Lower lobe of right lung (tissue), 2 donors: ENCODE measurements around the gene SYNGAP1. TPM values are rescaled to one million over a fixed set of nuclear protein-coding genes. Genes with fewer than 3 reads are reported as not detected.
"Not testable (repeated sequence)": the region's sequence is repeated elsewhere in the genome, so short reads cannot be mapped to it uniquely, and the experiment has no call there.

Experiments used
- ATAC-seq, 2 donors: fragments of 200-7000 bp; cut with Tn5 transposase; one replicate each; pipeline ENCODE4 v1.9.1; 2020 to 2022; ENCODE audit warnings: mild to moderate bottlenecking in 2 of 2, moderate library complexity in 2 of 2
- DNase-seq: peaks from one replicate; pipeline ENCODE4 v3.0.0-alpha.2; 2020
- H3K27ac ChIP-seq: fragments of 200-600 bp; one replicate; pipeline ENCODE4 v1.8.0; 2022
- H3K27me3 ChIP-seq: fragments of 200-600 bp; one replicate; pipeline ENCODE4 v1.8.0; 2022; ENCODE audit warnings: low read depth
- H3K36me3 ChIP-seq: fragments of 200-600 bp; one replicate; pipeline ENCODE4 v1.8.0; 2022; ENCODE audit warnings: mild to moderate bottlenecking
- H3K4me1 ChIP-seq: fragments of 200-600 bp; one replicate; pipeline ENCODE4 v1.8.0; 2022
- H3K4me3 ChIP-seq: fragments of 200-600 bp; one replicate; pipeline ENCODE4 v1.8.0; 2022; ENCODE audit warnings: mild to moderate bottlenecking
- H3K9me3 ChIP-seq: fragments of 200-600 bp; one replicate; pipeline ENCODE4 v1.8.0; 2022
- intact Hi-C: fragments of 100-400 bp; cut with DNase I; formaldehyde crosslinking; loops from one replicate; pipeline ENCODE4 v1.11.0; 2022
- long read RNA-seq: library from polyadenylated mRNA; unstranded; transcript quantifications from one replicate; pipeline ENCODE4 v2.0.0, GENCODE V29; 2021
- total RNA-seq: library from RNA; stranded (reverse); fragmentation: NEBNext Ultra II Directional; extraction: Animal tissue kit (Norgen Biotek cat#: 25700); gene quantifications from one replicate; pipeline ENCODE4 v1.2.1, GENCODE V29; 2021
- TF ChIP-seq, protein P1 (sequence below): fragments of 200-600 bp; IDR thresholded peaks from one replicate; pipeline ENCODE4 v1.8.0; 2022; ENCODE audit warnings: antibody characterized with exemption, mild to moderate bottlenecking
- donor health status: DM: no; HTN: yes; CAD: no; lungs with severe emphysema.

Gene SYNGAP1
- 21.6 TPM for total RNA-seq
- long read RNA-seq, partial matches to known transcripts = 1 of 5 reads
- long read RNA-seq, other reads (novel, unspliced or antisense) = 4 of 5 reads

DNA sequence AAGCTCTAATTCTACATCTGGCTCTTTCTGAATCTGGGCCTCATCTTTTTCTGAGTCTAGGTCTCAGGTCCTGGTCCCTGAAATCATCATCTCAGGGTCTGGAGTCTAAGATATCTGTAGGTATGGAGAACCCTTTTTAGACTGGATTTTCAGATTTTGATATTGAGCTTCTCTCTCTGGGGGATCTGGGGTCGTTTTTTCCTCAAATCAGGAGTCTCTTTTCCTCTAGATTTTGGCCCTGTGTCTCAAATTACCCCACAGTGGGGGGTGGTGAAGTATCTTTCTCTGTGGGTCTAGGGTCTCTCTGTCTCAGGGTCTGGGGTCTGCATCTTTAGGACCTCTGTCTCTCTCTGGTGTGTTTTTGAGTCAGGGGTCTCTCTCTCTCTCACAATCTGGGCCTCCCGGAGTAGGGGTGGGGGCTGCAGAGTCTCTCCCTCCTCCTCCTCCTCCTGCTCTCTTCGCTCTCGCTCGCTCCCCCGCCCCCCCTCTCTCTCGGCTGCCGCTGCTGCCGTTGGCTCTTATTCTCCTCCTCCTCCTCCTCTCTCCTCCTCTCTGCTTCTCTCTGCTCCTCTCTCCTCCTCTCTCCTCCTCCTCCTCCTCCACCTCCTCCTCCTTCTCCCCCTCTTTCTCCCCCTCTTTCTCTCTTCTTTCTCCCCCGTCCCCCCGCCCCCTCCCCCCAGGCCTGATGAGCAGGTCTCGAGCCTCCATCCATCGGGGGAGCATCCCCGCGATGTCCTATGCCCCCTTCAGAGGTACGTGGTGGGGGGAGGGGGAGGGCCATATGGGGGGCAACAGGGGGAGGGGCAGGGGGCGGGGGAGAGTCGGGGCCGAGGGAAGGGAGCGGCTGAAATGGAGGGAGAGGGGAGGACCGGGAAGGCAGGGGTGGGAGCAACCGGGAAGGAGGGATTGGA lies at the start of gene SYNGAP1:
Gene SYNGAP1 (plus strand): TSS at position 486 of the 911 bp plus-strand sequence. CDS start 200 bp downstream, at position 686.
- Histone ChIP-seq H3K27me3 (no peaks in the 10 kb centered on the region), H3K4me3 (peak within 1 kb of the TSS; percentile 85), H3K36me3 (peaks cover 18% of the 10 kb centered on the region), H3K4me1 (peaks cover 46% of the 10 kb centered on the region), H3K9me3 (no peaks in the 10 kb centered on the region), H3K27ac (peak within 1 kb of the TSS; percentile 94)
- TF ChIP-seq, protein P1, sequence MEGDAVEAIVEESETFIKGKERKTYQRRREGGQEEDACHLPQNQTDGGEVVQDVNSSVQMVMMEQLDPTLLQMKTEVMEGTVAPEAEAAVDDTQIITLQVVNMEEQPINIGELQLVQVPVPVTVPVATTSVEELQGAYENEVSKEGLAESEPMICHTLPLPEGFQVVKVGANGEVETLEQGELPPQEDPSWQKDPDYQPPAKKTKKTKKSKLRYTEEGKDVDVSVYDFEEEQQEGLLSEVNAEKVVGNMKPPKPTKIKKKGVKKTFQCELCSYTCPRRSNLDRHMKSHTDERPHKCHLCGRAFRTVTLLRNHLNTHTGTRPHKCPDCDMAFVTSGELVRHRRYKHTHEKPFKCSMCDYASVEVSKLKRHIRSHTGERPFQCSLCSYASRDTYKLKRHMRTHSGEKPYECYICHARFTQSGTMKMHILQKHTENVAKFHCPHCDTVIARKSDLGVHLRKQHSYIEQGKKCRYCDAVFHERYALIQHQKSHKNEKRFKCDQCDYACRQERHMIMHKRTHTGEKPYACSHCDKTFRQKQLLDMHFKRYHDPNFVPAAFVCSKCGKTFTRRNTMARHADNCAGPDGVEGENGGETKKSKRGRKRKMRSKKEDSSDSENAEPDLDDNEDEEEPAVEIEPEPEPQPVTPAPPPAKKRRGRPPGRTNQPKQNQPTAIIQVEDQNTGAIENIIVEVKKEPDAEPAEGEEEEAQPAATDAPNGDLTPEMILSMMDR = no peak
- intact Hi-C loops = no loop called here
- DNase-seq (no peak), ATAC-seq (no peak)

DNA sequence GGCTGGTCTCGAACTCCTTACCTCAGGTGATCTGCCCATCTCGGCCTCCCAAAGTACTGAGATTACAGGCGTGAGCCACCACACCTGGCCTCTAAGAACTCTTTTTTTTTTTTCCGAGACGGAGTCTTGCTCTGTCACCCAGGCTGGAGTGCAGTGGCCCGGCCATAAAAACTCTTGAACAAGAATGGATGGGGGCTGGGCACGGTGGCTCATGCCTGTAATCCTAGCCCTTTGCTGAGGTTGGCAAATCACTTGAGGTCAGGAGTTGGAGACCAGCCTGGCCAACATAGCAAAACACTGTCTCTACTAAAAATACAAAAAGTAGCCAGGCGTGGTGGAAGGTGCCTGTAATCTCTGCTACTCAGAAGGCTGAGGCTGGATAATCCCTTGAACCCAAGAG lies 48.0 kb upstream of the SYNGAP1 start:
- intact Hi-C loops, DNase-seq: not testable (repeated sequence)

DNA sequence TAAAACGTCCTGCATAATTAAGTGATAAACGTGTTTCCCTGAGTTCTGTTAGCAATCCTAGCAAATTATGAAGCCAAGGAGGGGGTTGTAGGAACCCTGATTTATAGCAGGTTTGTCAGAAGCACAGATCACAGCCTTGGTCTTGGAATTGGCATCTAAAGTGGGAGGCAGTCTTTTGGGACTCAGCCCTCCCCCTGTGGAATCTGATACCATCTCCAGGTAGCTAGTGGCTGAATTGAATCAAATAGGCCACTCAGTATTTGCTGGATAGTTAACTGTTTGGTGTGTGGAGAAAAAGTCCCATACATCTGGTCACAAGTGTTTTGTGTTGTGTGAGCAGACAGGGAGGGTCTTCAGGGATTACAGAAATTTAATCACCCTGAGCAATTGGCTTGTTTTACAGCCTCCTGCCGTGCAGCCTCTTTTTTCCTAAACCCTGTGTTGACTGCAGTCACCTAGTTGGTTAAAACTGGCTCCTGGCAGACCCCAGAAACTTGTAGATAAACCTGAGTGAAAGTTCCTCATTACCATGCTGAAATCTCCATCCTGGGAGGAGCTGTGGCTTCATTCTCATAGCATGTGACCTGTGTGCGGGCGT lies 47.2 kb upstream of the SYNGAP1 start:
- DNase-seq (no peak), ATAC-seq (no peak)
- TF ChIP-seq, protein P1 = no peak
- H3K9me3 ChIP-seq = no peaks in the 10 kb centered on the region
- intact Hi-C loops = no loop called here
- no peaks in the 10 kb centered on the region for H3K36me3 ChIP-seq
- H3K27ac ChIP-seq = no peak overlapping the region
- H3K4me3 ChIP-seq = no peak overlapping the region
- peaks cover 28% of the 10 kb centered on the region for H3K4me1 ChIP-seq
- no peaks in the 10 kb centered on the region for H3K27me3 ChIP-seq

More for the DNA sequence above, 48.0 kb upstream of the SYNGAP1 start:
- not testable (repeated sequence) for H3K9me3 ChIP-seq, H3K27ac ChIP-seq, ATAC-seq, H3K27me3 ChIP-seq, H3K4me3 ChIP-seq, H3K36me3 ChIP-seq
- peaks cover 28% of the 10 kb centered on the region for H3K4me1 ChIP-seq

DNA sequence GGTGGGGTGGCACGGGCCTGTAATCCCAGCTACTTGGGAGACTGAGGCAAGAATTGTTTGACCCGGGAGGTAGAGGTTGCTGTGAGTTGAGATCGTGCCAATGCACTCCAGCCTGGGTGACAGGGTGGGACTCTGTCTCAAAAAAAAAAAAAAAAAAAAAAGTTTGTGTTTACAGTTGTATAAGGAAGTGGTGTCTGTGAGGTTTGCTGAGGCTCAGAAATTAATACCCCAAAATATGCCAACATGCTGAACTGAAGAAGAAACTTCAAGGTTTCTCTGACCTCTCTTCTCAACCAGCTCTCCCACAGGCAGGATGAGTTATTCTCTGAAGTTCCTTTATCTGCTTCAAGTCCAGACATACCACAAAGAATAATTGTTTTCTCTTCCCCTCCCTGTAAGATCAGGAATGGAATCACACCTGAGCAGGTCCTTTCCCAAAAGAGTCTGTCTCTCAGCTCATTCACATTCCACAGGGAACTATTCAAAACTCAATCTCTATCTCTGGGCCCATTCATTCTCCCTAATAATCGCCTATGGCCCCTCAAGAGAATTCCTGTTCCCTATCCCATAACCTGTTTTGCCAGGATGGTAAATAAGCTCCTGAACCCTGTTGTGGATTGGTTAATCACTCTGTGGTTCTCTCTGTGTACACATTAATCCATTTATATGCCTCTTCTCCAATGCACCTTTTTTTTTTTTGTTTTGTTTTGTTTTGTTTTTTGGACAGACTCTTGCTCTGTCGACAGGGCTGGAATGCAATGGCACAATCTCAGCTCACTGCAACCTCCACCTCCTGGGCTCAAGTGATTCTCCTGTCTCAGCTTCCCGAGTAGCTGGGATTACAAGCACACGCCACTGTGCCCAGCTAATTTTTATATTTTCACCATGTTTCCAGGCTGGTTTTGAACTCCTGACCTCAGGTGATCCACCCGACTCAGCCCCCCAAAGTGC lies 45.6 kb upstream of the SYNGAP1 start:
- Histone ChIP-seq H3K27ac (peak overlapping the region; percentile 79), H3K27me3 (no peaks in the 10 kb centered on the region), H3K4me3 (no peak overlapping the region), H3K9me3 (no peaks in the 10 kb centered on the region), H3K36me3 (no peaks in the 10 kb centered on the region), H3K4me1 (peaks cover 28% of the 10 kb centered on the region)
- intact Hi-C loops = no loop called here
- TF ChIP-seq, protein P1 = no peak
- no peak for DNase-seq
- peak; percentile 31 to 33 for ATAC-seq

DNA sequence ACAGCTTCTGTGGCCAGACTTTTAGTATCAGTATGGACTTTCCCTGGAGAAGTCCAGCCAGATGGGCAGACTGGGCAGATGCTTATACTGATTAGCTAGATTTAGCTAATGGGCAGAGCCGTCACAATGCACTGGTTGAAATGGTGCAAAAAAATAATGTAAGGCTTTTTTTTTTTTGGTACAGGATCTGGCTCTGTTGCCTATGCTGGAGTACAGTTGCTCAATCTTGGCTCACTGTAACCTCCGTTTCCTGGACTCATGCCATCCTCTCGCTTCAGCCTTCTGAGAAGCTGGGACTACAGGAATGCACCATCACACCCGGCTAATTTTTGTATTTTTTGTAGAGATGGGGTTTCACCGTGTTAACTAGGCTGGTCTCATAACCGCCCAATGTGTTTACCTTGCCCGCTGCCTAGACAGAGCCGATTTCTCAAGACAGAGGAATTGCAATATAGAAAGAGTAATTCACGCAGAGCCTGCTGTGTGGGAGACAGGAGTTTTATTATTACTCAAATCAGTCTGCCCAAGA lies 44.7 kb upstream of the SYNGAP1 start:
- Histone ChIP-seq H3K36me3 (no peaks in the 10 kb centered on the region), H3K9me3 (no peaks in the 10 kb centered on the region), H3K27me3 (no peaks in the 10 kb centered on the region), H3K4me3 (peak overlapping the region; percentile 9), H3K27ac (peak overlapping the region; percentile 79), H3K4me1 (peaks cover 28% of the 10 kb centered on the region)
- ATAC-seq (peak; percentile 89 to 94), DNase-seq (peak; percentile 73)
- intact Hi-C loops = no loop called here
- TF ChIP-seq, protein P1 = no peak
